ENCODE measurements around the gene R3HDM2.
A peak's percentile ranks its signal among the peaks of the same experiment; 100 is the strongest.

R3HDM2 gene

DNA sequence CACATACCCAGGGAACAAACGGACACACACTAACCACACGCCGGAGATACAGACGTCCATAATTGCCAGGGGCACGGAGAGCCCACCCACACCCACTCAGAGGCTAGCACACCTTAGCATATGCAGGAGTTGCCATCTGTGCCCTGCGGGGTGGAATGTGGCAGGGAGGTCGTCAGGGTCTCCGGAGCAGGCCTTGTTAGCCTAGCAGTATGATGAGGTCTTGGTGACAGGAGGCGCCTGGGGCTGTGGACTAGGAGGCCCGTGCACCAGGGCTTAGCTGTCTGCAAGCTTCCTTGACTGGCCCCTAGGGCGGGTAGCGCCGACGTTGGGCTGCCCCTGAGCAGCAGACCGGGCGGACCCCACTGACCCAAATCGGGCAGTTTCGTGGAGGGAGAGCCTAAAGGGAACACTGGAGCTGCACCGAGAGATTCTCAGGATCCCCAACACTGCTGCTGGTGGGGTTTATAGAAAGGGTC, 189.9 kb downstream of the R3HDM2 start:
- no peak overlapping the region; the same call in 1 of the 2 replicates for H3K4me3 ChIP-seq (ENCODE audit: low read depth, low read length)
- DNase-seq (ENCODE audit: low read depth): no peak
- TF ChIP-seq, protein P1, sequence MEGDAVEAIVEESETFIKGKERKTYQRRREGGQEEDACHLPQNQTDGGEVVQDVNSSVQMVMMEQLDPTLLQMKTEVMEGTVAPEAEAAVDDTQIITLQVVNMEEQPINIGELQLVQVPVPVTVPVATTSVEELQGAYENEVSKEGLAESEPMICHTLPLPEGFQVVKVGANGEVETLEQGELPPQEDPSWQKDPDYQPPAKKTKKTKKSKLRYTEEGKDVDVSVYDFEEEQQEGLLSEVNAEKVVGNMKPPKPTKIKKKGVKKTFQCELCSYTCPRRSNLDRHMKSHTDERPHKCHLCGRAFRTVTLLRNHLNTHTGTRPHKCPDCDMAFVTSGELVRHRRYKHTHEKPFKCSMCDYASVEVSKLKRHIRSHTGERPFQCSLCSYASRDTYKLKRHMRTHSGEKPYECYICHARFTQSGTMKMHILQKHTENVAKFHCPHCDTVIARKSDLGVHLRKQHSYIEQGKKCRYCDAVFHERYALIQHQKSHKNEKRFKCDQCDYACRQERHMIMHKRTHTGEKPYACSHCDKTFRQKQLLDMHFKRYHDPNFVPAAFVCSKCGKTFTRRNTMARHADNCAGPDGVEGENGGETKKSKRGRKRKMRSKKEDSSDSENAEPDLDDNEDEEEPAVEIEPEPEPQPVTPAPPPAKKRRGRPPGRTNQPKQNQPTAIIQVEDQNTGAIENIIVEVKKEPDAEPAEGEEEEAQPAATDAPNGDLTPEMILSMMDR (IDR thresholded peaks at IDR 0.05; ENCODE audit: insufficient read depth, low read depth, low read length, missing control alignments): peak; percentile 0

DNA sequence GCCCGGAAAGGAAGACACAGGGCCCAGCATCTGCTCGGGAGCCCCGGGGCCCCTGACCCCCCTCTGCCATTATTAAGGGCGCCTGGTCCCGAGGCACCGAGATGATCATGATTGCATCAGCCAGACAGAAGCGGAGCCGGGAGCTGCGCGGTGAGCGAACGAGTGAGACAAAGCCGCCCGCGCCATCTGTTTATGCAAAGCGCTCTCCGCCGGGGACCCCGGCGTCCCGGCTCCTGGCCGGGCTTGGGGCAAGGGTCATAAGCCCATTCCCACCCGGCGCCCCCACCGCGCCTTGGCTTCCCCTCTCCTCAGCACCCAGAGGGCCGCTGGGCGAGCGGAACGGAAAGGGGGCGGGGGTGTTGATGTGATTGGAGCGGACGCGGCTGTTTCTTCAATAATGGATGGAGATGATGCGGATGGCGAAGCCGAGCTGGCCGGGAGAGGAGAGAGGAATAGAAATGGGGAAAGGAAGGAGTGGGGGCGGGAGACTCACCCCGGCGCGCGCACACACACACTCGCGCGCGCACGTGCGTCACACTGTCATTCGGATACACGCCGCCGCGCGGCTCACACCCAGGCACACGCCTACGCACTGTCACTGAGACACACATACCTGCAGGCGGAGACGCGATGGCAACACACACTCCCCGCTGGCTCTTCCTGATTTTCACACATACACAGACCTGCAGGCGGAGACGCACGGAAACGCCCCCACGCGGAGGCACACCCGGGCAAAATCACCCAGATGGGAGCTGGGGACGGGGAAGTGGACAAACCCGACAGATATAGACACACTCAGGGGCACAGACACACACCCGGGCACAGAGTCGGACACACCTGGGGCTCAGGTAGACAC, 190.5 kb downstream of the R3HDM2 start:
- TF ChIP-seq, protein P1 (IDR thresholded peaks at IDR 0.05; ENCODE audit: insufficient read depth, low read depth, low read length, missing control alignments): no peak
- H3K4me3 ChIP-seq (ENCODE audit: low read depth, low read length): peak overlapping the region; percentile 73
- peak; percentile 79 for DNase-seq (ENCODE audit: low read depth)

DNA sequence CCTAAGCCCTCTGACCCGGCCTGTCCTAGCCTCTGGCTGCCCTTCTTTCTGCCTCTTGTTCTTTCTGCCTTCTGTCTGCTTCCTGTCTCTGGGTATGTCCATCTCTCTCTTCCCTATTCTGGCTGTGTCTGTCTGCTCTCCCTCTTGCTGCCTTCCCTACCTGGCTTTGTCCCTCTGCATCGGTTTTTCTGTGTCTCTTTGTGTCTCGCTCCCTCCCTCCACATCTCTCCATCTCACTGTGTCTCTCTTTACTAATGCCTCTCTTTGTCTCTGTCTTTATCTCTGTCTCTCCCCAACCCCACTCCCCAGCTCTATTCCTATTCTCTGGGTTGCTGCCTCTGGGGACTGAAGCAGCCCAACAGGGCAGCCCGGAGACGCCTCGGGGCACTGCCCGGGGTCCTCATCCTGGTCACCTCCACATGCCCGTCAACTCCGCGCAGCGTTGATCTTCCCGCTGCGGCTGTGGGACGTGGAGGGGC, 191.2 kb downstream of the R3HDM2 start:
- peak overlapping the region; percentile 73 for H3K4me3 ChIP-seq (ENCODE audit: low read depth, low read length)
- TF ChIP-seq, protein P1 (IDR thresholded peaks at IDR 0.05; ENCODE audit: insufficient read depth, low read depth, low read length, missing control alignments): no peak
- no peak for DNase-seq (ENCODE audit: low read depth)

DNA sequence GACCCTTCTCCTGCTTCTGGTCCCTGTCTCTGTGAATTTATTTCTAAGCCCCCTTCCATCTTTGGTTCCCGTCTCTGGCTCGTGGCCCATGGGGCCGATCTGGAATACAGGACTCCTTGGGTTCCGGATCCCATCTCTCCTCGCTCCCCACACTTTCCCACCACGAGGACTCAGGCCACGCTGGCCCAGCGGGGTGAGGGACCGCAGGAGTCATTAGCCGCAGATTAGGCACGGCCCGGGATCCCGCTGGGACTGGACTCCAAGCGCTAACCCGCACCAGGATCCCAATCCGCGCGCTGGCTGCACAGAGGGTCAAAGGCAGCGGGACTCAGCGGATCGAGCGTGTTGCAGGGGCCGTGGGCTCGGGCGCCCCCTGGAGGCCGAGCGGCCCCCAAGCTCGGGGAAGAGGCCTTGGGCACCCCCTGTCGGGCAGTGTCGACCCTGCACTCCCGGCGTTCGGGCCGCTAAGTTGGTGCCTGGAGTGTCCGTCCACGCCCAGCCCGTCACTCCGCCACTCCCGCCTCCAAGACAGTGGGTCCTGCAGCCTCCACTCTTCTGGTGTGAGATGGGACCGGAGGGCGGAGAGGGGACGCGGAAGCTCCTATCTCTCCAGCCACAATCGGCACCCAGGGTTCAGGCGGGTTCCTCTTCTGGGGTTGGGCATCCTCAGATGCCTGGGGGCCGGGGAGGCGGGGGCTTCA, 191.8 kb downstream of the R3HDM2 start:
- peak; percentile 93 for DNase-seq (ENCODE audit: low read depth)
- peak overlapping the region; percentile 73 for H3K4me3 ChIP-seq (ENCODE audit: low read depth, low read length)
- TF ChIP-seq, protein P1 (IDR thresholded peaks at IDR 0.05; ENCODE audit: insufficient read depth, low read depth, low read length, missing control alignments): peak; percentile 100

DNA sequence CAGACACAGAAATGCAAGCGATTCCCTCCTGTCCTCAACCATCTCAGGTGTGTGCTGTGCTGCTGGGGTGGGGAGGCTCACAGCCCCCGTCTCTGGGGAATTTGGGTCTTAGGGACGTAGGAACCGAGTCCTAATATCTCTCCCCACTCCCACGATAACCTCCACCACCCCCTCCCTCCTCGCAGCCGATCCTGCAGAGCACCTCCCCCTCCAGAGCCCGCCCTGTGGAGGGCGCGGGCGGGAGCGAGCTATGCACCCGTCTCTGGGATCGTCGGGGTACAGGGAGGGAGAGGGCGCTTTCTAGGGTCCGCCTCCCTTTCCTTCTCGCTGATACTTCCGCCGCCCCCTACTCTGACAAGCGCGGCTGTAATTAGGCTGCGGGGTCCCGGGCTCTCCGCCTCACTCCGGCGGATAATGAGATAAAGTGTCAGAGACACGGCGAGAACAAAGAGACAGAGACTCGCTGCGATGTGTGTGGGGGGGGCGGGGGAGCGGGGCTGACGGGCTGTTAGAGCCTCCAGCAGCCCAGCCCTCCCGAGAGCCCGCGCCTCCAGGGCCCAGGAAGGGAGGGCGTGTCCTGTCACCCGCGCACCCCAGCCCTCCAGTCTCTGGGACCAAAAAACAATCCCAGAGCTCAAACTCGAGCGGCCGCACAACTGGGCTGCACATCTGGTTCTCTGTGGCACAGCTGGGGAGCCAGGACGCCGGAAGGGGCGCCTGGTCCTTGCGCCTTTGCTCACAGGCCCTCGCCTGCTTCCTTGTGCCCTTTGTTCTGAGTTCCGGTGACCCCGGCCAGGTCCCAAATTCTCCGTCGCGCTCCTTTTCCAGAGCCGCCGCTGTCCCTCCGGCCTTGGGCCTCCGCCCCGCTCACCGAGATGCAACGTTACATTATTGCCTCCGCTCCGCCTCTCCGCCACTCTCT, 192.7 kb downstream of the R3HDM2 start:
- TF ChIP-seq, protein P1 (IDR thresholded peaks at IDR 0.05; ENCODE audit: insufficient read depth, low read depth, low read length, missing control alignments): no peak
- peak; percentile 47 for DNase-seq (ENCODE audit: low read depth)
- peak overlapping the region; percentile 52 for H3K4me3 ChIP-seq (ENCODE audit: low read depth, low read length)

DNA sequence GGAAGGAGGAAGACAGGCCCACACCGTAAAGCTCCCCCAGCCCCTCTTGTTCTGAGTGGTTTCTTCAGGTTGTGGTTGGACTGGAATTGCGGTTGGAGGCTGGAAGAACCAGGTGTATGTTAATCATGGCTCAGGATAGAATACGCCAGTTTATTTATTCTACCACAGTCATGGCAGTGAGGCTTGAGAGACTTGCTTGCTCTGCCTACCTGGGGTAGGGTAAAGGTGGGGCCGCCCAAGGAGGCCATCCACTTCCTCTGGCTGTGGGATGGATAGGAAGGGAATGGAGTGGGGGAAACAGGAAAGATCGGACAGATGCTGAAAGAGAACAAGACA, 193.3 kb downstream of the R3HDM2 start:
- DNase-seq (ENCODE audit: low read depth): no peak
- TF ChIP-seq, protein P1 (IDR thresholded peaks at IDR 0.05; ENCODE audit: insufficient read depth, low read depth, low read length, missing control alignments): no peak
- no peak overlapping the region for H3K4me3 ChIP-seq (ENCODE audit: low read depth, low read length)

All from GM12865 (cell line).